KOPT-K1 (cell line): ENCODE measurements around the gene RNASEH2C.
"Not testable (repeated sequence)": the region's sequence is repeated elsewhere in the genome, so short reads cannot be mapped to it uniquely, and the experiment has no call there.

Experiments
- H3K27ac ChIP-seq: fragments of 200-600 bp; sonication (generic); 2 replicates; pipeline ENCODE4 v1.5.1; 2016; ENCODE audit warnings: antibody characterized with exemption, mild to moderate bottlenecking, low read depth, low read length; ENCODE audit not compliant: poor library complexity, severe bottlenecking
- H3K36me3 ChIP-seq: fragments of 200-600 bp; sonication (generic); 2 replicates; pipeline ENCODE4 v1.5.1; 2017; ENCODE audit warnings: antibody characterized with exemption, mild to moderate bottlenecking, low read length, moderate library complexity; ENCODE audit not compliant: insufficient read depth
- H3K9me3 ChIP-seq: fragments of 200-600 bp; sonication (generic); 2 replicates; pipeline ENCODE4 v1.5.1; 2017; ENCODE audit warnings: antibody characterized with exemption, low read length, mild to moderate bottlenecking; ENCODE audit not compliant: insufficient read depth, poor library complexity, severe bottlenecking

The RNASEH2C gene

GRCh38 chr11:65720211-65720934, at the start of gene RNASEH2C:
TSS of gene RNASEH2C (minus strand) at chr11:65720798. CDS start at chr11:65720758, 40 bp downstream.
- Histone ChIP-seq H3K27ac (peak within 1 kb of the TSS; percentile 82), H3K36me3 (peaks cover 43% of the 10 kb centered on the region), H3K9me3 (no peaks in the 10 kb centered on the region)

- not testable (repeated sequence) for H3K9me3 ChIP-seq, H3K27ac ChIP-seq, H3K36me3 ChIP-seq
Observed at GRCh38 chr11:65767806-65768205, 47.2 kb upstream of the RNASEH2C start.

GRCh38 chr11:65767406-65767805, 46.8 kb upstream of the RNASEH2C start:
- Histone ChIP-seq H3K36me3 (no peaks in the 10 kb centered on the region), H3K9me3 (no peaks in the 10 kb centered on the region), H3K27ac (no peak overlapping the region)

DNA sequence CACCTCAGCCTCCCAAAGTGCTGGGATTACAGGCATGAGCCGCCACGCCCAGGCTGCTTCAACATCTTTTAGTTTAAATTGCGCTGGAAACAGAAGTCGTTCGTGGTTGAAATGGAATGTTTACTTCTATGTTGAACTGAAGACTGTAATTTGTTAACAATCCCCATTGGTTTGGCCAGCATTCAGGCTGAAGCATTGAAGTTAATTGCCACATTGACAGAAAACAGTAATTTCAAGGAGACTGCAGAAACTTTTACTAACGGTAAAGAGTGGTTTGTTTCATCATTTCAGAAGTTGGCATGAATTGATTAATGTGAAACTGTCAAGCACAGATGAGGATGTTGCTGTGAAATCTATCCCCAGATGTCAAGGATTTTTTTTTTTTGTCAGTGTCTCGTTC, 45.9 kb upstream of the RNASEH2C start:
- H3K27ac ChIP-seq = no peak overlapping the region

DNA sequence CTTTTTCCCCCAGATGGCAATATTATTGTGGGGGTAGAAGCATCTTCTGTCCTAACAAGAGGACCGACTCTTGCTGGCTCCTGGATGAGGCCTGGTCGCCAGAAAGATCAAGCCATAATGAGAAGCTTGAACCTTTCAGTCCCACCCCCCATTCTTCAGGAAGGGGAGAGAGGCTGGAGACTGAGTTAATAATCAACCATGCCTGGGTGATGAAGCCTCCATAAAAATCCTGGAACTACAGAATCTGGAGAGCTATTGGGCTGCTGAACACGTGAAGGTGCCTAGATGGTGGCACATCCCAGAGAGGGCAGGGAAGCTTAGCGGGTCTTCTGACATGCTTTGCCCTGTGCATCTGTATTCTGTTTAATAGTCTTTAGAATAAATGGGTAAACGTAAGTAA, 43.8 kb upstream of the RNASEH2C start:
- Histone ChIP-seq H3K9me3 (no peaks in the 10 kb centered on the region), H3K27ac (no peak overlapping the region), H3K36me3 (no peaks in the 10 kb centered on the region)

More for the DNA sequence above, 45.9 kb upstream of the RNASEH2C start:
- H3K9me3 ChIP-seq = no peaks in the 10 kb centered on the region
- no peaks in the 10 kb centered on the region for H3K36me3 ChIP-seq

DNA sequence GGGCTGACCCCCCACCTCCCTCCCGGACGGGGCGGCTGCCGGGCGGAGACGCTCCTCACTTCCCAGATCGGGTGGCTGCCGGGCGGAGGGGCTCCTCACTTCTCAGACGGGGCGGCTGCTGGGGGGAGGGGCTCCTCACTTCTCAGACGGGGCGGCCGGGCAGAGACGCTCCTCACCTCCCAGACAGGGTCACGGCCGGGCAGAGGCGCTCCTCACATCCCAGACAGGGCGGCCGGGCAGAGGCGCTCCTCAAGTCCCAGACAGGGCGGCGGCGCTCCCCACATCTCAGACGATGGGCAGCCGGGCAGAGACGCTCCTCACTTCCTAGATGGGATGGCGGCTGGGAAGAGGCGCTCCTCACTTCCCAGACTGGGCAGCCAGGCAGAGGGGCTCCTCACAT, 42.2 kb upstream of the RNASEH2C start:
- not testable (repeated sequence) for H3K36me3 ChIP-seq, H3K27ac ChIP-seq, H3K9me3 ChIP-seq

- not testable (repeated sequence) for H3K27ac ChIP-seq, H3K9me3 ChIP-seq, H3K36me3 ChIP-seq
Observed at GRCh38 chr11:65762169-65762568, 41.6 kb upstream of the RNASEH2C start.

GRCh38 chr11:65745049-65745448, 24.5 kb upstream of the RNASEH2C start:
- Histone ChIP-seq H3K9me3 (peaks cover 9% of the 10 kb centered on the region), H3K27ac (no peak overlapping the region), H3K36me3 (no peaks in the 10 kb centered on the region)

DNA sequence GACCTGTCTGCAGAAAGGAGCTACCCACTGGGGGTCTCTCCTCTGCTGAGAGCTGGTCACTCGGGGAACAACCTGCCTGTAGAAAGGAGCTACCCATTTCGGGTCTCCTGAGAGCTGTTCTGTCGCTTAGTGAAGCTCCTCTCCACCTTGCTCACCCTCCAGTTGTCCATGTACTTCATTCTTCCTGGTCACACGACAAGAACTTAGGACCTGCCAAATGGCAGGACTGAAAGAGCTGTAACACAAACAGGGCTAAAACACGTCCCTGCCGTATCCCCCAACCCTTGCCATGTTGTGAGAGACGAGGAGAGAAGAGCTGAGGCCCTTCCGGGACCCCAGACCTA, 24.1 kb upstream of the RNASEH2C start:
- H3K27ac ChIP-seq = no peak overlapping the region
- H3K9me3 ChIP-seq = peaks cover 9% of the 10 kb centered on the region
- no peaks in the 10 kb centered on the region for H3K36me3 ChIP-seq

DNA sequence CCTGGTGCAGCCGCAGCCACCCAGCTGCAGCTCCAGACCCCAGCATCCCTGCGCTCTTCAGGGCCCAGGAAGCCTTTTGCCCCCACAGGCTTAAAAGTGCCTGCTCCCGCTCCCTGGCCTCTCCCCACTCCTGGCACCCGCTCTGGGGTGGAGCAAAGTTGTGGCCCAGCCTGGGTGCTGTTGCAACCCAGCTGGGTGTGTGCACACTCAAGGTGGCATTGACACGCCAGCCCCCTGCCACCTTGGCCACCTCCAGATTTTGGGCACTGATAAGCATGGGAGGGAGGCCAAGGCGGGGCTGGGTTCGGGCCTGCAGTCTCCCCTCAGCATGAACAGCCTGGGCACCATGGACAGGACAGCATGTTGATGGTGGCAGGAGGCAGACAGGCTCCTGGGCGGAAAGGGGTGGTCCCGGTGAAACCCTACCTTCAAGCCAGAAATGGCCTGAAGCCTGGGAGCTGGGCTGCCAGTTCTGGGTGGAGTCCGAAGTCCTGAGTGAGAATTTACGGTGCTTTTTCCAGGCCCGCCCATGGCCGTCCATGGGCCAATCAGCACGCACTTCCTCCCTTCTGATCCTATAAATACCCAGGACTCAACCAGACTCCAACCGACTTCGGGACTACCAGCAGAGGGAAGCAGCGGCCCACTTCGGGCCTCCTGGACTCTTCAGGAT, 23.6 kb upstream of the RNASEH2C start:
- Histone ChIP-seq H3K27ac (no peak overlapping the region), H3K9me3 (peaks cover 6% of the 10 kb centered on the region), H3K36me3 (no peaks in the 10 kb centered on the region)

- H3K9me3 ChIP-seq = peaks cover 1% of the 10 kb centered on the region
- H3K36me3 ChIP-seq = no peaks in the 10 kb centered on the region
- no peak overlapping the region for H3K27ac ChIP-seq
Observed at GRCh38 chr11:65743681-65744025, 23.1 kb upstream of the RNASEH2C start.

- Histone ChIP-seq H3K36me3 (no peaks in the 10 kb centered on the region), H3K27ac (no peak overlapping the region), H3K9me3 (peaks cover 6% of the 10 kb centered on the region)
Observed at GRCh38 chr11:65742353-65742752, 21.8 kb upstream of the RNASEH2C start.

- Histone ChIP-seq H3K36me3 (no peaks in the 10 kb centered on the region), H3K9me3 (peaks cover 17% of the 10 kb centered on the region), H3K27ac (no peak overlapping the region)
Observed at GRCh38 chr11:65741185-65741584, 20.6 kb upstream of the RNASEH2C start.

- Histone ChIP-seq H3K36me3 (no peaks in the 10 kb centered on the region), H3K9me3 (peaks cover 24% of the 10 kb centered on the region), H3K27ac (no peak overlapping the region)
Observed at GRCh38 chr11:65739022-65739421, 18.4 kb upstream of the RNASEH2C start.

DNA sequence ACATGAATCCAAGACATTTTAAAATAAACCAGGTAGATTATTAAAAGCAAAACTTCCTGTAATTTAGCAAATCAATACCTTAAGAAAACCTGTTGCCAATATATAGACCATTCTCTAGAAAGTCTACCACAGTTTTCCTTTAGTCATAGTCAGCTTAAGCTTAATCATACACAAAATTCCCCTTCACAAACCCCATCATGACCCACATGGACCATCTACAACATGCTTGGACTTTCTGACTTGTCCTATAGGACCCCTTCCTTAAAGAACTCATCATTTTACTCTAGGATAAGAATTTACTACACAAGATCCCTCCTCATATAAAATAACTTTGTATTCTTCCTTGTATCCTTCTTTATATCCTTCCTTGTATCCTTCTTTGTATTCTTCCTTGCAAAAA, 16.2 kb upstream of the RNASEH2C start:
- Histone ChIP-seq H3K36me3 (no peaks in the 10 kb centered on the region), H3K9me3 (peaks cover 33% of the 10 kb centered on the region), H3K27ac (no peak overlapping the region)

DNA sequence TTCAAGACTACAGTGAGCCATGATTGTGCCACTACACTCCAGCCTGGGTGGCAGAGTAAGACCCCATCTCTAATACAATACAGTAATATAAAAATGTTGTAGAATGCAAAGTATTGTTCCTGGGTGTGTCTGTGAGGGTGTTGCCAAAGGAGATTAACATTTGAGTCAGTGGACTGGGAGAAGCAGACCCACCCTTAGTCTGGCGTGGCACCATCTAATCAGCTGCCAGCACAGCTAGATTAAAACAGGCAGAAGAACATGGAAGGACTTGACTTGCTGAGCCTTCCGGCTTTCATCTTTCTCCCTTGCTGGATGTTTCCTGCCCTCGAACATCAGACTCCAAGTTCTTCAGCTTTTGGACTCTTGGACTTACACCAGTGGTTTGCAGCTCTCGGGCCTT, 14.5 kb upstream of the RNASEH2C start:
- peaks cover 37% of the 10 kb centered on the region for H3K9me3 ChIP-seq
- H3K36me3 ChIP-seq, H3K27ac ChIP-seq: not testable (repeated sequence)
